Embryonic facial prominence (tissue), 1 donor: ENCODE measurements around the gene NDUFS8.

Source experiments
- DNase-seq: peaks from one replicate; pipeline ENCODE4 v3.0.0-alpha.2; 2016; ENCODE audit errors: extremely low spot score

Gene NDUFS8

DNA sequence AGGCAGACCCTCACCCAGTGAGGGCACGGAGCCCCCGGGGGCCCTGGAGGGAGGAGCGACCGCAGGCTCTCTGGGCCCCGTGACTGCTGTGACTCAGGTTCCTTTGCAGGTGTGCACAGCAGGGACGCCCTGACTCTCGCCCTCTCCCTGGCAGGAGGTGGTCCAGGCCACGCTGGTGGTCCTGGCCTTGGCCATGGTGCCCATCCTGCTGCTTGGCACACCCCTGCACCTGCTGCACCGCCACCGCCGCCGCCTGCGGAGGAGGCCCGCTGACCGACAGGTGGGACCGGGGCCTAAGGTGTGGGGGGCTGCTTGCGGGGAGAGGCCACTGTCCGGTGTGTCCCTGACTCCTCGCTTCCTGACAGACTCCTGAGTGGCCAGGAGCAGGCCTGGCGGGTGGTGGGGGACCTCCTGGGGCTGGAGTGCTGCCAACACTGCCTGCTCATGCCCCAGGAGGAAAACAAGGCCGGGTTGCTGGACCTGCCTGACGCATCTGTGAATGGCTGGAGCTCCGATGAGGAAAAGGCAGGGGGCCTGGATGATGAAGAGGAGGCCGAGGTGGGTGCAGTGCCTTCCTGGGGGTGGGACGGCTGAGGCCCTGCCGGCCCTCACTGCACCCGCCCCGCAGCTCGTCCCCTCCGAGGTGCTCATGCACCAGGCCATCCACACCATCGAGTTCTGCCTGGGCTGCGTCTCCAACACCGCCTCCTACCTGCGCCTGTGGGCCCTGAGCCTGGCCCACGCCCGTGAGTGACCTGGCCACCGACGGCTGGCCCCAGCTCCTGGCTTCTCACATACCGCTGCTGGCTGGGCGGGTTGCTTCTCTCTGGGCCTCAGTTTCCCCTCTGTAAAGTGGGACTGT, 19.3 kb downstream of the NDUFS8 start:
- no peak for DNase-seq

DNA sequence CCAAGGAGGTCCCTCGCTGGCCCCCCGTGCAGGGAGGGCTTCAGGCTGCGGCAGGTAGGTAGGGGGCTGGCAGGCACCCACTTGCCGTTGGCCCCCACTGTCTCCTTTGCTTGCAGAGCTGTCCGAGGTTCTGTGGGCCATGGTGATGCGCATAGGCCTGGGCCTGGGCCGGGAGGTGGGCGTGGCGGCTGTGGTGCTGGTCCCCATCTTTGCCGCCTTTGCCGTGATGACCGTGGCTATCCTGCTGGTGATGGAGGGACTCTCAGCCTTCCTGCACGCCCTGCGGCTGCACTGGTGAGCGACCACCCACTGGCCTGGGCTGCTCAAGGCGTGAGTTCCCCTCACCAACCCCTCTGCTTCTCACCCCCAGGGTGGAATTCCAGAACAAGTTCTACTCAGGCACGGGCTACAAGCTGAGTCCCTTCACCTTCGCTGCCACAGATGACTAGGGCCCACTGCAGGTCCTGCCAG, 19.9 kb downstream of the NDUFS8 start:
- no peak for DNase-seq

DNA sequence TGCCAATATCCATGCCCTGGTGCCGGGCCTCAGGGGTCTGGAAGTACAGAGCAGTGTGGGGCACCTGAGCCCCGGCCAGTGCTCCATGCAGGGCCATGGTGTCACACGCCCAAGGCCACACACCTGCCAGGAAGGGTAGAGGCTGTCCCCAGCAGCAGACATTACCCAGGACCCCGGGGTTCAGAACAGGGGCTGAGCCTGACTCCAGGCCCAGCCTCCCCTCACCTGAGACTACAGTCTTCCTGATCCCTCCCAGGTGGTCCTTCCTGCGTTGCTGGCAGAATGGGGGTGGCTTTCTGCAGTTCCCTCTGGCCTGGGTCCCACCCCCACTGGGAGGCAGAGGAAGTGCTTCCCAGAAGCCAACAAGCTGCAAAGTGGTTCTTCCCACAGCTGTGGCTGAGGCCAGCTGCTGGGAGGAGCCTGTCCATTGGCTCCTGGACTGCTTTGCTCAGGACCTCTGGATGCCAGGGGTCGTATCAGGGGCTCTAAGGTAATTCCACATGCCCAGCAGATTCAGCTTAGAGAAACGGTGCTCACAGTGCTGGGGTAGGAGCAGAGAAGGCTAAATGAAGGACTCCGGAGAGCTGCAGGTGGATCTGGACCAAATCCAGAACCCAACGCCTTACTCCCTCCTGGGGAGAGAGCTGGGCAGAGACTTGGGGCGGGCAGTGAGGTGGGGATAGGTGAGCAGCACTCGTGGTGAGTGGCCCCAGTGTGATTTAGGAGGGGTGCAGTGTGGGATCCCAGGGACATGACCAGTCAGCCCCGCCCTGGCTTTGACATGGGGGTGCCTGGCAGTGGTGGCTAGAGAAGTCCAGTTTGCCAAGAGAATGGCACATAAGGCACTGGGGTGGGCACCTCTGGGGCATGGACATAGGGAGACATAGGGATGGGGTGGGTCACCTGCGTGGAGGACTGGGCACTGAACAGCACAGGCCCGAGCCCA, 21.0 kb downstream of the NDUFS8 start:
- DNase-seq: no peak

DNA sequence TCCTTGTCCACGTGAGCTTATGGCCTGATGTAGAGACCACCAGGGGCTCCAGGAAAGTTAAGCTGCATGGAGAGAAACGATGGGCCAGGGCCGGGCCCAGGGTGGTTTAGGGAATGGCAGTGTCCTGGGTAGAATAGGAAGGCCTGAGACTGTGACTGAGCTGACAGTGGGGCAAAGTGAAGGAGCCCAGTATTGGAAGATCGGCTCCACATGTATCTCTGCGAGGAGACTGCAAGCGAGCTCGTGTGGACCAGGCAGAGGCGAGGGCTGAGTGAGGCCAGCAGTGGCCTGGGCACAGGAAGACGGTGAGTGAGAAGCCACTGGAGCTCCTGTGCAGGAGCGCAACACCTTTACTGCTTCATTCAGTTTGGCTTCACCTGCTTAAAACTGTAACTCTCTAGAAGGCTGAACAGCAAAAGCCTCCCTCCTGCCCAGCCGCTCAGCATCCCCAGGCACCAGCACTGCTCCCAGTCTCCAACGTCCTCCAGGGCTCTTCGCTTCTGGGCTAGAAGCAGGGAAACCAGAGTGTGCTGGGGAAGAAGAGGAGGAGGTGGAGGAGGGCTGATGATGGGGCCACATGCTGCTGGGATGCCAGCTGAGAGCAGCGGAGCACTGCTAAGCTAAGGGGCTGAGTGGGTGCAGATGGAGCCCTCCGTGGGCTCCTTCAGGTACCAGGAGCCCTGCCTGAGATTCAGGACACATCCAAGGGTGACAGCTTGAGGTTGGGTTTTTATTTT, 21.8 kb downstream of the NDUFS8 start:
- DNase-seq: no peak

DNA sequence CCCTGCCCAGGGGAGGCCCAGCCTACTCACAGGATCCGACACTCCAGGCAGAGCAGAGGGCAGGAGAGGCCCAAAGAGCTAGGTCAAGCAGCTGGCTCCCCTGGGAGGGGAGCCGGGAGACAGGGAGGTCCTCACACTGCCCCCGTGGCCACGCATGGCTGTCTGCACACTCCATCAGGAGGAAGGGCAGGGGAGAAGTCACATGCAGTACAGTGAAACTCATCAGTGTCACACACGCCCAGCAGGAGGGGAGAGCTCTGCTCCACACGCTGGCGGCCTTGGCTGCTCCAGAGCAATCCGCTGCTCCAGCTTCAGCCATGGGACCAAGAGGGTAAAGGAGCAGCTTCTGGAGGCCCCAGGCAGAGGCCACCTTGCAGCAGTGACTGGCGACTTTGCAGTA, 22.6 kb downstream of the NDUFS8 start:
- DNase-seq: no peak

DNA sequence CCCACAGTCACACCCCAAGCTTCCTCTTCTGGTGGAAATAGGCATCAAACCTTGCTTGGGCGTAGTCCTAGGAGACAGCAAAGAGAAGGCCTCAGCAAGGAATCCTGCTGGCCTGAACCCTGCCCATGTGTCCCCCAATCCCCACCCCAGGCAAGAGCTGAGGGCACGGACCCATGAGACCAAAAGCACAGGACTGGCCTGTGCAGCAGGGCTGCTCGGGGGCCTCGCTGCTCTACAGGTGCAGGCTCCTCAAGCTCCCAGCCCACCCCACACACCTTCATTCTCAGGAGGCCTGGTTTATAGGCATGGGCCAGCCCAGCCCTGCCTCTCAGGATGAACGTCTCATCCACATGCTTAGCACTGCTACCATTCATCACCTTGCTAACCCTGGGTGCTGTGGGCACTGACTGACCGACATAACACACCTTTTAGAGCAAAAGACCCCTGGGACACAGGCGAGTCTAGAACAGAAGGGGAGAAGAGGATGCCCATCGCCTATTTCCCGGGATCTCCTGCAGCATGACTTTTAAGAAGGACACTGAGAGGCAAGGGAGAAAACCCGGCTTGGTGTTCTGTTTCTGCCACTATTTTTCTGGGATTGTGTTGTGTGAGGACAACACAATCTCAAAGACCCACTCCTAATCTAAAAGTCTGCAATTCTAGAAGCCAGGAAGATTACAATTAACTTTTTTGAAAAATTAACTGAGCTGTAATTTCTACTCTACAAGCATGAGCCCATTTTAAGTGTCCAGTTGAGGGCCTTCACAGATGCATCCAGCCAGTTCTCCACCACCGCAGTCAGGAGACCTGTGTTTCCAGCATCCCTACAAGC, 23.7 kb downstream of the NDUFS8 start:
- no peak for DNase-seq

DNA sequence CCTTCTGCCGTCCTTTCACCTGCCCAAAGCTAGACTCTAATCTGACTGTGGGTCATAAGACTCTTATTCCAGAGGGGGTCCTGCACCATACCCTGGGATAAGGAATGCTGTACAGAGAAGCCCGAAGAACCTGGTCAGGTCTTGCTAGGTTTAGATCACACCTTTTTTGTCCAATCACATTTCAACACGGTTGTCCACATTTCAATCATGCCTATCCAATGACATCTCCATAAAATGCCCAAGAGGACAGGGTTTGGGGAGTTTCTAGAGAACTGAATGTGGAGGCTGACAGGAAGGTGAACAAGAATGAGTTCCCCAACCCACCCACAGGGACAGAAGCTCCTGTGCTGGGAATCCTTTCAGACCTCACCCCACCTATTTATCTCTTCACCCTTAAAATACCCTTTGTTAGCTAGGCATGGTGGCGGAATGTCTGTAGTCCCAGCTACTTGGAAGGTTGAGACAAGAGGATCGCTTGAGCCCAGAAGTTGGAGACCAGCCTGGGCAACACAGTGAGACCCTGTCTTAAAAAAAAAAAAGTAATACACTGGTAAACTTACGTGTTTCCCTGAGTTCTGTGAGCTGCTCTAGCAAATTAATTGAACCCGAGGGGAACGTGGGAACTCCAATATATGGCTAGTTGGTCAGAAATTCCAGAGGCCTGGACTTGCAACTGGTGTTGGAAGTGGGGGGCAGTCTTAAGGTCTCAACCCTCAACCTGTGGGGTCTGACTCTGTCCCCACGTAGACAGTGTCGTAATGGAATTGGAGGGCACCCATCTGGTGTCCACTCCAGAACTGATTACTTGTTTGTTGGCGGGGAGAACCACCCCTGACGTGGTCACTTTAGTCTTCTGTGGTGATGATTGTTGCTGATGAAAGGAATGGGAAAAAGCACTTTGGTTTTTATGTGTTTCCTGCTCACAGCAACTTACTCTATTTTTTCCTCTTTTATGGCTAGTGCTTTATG, 26.1 kb downstream of the NDUFS8 start:
- DNase-seq: no peak

DNA sequence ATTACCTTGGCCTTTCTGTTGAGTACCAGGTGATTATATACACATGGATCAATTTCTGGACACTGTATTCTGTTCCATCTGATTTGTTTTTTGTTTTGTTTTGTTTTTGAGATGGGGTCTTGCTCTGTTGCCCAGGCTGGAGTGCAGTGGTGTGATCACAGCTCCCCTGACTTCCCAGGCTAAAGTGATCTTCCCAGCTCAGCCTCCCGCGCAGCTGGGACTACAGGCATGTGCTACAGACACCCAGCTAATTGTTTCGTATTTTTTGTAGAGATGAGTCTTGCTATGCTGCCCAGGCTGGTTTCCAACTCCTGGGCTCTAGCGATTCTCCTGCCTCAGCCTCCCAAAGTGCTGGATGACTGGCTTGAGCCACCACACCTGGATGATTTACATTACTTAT, 27.3 kb downstream of the NDUFS8 start:
- DNase-seq: no peak

DNA sequence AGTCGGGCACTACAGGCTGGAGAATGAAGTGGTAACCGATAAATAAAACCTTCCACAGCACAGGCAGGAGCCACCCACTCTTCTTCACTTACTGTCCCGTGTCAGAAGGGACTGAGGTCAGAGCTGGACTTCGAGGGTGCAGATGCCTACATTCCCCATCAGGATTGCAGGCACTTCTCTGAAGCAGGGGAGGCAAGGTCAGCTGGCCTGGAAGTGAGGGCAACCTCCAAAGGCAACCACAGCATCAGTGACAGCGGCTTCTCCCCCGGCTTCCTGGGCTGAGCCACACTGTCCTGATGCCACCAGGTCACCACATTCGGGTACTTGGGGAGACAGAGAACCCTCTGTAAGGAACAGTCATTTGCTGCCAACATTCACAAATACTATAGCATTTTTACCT, 31.0 kb downstream of the NDUFS8 start:
- no peak for DNase-seq

DNA sequence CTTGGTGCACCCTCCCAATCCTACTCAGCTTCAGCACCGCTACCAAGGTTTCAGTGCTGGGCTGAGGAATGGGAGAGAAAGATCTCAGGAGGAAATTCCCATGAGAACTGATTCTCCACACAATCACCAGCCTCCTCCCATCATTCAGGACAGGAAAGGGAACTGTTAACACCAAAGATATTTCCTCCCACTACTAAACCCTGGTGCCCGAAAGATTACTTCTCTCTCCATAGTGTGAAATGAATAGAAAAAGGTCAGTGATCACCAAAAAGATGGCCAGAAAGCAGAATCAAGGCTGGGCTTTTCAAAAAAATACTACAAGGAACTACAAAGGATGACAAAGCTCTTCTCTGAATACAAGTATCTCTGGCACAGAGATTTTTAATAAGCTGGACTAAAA, 34.4 kb downstream of the NDUFS8 start:
- no peak for DNase-seq

DNA sequence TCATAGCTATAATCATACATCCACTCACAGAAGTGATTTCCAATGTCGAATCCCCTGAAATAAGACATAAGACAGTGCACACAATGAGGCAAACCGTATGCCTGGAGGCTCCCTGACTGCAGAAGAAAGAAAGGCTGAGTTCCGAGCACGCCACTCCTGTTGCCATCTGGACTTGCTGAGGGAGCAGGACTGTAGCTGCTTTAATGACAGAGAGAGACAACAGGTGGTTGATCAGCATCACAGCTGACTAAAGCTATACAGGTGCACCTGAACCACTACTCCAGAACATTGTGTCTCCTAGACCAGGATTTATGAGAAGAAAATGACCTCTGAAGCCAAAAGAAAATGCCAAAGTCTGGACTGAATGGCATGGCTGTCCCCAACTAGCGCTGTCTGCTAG, 35.4 kb downstream of the NDUFS8 start:
- no peak for DNase-seq

DNA sequence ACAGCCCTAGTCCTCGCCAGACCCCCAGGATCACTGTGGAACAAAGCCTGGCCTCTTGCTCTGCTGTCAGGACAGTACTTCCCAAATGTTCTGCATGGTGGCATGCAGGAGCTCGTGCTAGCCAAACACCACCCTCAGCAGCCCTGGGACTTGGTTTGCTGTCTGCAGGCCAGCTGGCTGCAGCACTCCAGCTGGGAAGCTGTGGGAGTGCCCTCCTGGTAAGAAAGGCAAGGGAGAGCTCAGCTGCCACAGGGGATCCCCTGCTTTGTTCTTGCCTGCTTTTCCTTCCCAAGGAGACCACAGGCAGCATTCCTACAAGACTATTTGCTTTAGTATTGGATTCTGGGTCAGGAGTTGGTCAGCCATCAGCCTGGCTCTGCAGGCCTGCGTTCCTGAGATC, 36.3 kb downstream of the NDUFS8 start:
- DNase-seq: no peak

DNA sequence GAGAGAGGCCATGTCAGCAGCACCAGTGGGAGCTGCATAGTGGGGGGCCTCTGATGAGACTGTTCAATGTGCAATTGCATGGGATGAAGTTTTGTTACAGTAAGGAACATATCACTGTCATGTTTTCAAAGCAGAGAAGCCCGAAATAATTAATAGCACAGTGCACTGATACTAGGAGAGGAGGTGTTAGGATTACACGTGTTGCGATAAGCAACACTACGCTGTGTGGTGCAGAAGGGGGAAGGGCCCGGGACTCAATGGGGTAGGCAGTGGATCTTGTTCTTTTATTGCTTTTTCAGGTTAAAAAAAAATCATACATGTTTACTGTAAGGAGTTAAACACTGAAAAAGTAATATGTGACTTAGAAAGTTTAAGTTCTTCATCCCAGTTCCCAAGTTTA, 37.5 kb downstream of the NDUFS8 start:
- DNase-seq: no peak

DNA sequence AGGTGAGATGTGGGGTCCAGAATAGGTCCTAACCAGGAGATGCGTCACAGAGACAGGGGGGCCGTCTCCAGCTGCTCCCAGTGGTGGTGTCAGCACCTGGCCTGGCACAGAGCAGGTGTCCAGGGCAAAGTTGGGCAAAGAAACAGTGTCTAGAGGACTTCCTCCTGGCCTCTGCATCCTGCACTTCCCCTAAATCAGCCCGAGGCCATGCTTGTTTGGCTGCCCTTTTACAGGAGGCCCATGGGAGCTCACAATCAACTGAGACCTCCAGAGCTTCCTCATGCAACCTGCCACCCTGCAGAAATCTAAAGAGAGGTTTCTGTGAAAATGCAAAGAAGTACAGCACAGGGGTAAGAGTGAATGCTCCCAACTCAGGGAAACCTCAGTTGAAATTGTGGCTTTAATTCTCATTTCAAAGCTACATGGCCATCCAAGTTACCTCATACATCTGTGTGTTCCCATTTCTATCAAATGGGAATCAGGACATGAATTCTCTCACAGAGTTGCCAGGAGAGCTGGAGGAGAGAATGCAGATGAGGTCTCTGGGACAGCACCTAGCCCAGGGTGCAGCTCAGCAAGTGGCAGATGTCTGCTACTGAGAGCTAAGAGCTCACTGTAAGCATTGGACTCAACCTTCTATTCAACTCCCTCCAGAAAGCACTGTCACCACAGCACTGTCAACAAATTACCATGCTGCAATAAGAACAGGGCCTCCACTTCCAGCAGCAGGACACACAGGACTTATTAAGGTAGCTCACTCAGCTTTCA, 41.0 kb downstream of the NDUFS8 start:
- DNase-seq: no peak

DNA sequence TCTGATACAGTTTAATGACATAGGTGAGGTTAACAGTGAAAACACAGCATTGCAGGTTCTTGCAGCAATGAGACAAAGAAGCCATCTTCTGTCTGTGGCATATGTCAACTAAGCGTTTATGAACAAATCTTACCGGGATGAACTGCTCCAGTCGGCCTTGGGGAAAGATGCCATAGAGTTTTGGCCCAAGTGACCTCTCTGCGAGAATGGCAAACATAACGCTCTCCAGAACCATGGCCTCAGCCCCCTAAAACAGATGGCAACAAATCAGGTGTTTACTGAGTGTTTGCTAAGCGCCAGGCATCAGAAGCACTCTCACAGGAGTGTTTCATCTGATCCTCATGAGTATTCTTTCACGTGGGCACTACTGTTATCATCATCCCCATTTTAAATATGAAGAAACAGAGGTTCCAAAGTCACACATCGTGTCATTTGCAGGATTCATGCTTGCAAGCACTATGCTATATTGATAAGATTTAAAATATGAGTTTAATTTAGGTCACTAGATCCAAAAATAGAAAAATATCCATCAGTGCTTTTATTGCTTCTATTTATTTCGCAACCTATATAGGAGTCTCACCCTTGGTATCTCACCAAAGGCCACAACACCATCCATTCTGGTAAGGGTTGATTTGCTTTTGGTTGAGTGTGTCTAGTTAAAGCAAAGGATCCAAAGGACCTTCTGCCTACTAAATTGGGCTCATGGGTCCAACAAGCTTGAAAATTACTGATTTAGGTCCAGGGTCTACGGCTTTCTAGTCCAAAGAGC, 44.3 kb downstream of the NDUFS8 start:
- no peak for DNase-seq

DNA sequence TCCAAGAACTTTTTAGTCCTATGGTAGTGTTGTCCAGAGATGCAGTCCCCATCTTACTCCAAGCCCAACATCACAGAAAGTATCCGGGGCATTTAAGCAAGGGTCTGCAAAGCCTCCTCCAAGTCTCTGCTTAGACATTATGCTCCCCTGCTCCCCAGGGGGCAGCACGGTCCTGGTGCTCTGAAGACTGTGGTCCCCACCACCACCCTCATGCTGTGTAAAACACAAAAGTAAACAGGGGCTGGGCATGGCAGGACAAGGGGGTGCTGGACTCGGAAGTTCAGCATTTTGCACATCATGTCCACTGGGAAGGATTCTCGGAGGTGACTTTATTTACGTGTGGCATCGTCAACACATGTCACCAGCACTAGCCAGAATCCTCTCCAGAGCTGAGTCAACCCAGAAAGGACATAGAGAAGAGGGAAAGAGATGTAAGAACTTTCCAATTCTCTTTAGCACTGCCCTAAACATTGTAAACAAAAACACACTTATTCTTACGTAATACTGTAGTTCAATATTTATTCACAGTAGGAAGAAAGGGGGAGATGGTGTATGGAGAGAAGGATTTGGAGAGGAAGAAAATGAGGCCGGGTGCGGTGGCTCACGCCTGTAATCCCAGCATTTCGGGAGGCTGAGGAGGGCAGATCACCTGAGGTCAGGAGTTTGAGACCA, 46.0 kb downstream of the NDUFS8 start:
- DNase-seq: no peak

DNA sequence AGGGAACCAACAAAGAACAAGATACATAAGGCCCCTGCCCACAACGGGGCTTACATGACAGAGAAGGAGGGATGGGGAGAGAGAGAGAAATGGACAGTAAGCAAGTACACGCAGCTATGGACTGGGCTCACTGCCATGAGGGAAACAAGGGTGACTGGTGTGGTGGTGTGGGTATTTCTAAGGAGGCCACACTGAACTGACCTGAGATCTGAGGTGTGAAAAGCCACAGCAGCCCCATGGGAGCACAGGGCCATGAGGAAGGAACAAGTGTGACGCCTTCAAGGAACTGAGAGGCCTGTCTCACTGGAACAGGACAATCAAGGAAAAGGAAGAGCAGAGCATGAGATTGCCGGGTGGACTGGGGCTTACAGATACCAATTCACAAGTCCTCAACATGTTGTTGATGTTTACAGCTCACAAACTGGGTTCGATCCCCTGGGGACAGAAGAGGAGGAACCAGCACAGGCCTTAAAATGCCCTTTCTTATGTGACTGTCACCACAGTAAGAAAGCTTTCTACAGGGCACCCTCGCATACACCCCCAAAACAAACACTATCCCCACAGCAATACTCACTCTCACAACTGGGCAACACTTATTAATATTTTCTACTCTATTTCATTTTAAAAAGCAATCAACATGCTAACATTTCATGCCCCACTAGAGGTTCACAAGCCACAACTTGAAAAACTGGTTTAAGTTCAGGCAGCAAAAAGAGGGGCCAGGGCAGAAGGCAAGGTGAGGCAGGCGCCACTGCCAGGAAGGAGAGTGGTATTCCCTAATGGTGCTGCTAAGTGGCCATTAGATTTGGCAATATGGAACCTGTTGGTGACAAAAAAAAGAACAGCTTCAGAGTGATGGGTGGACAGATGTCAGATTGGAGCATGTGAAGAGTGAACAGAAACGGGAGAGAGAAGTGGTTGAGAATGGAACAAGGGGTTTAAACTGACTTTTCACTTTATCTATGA, 47.4 kb downstream of the NDUFS8 start:
- DNase-seq: no peak
